Keratinocyte (primary cell): ENCODE measurements around the gene HMCN1. TPM values are rescaled to one million over a fixed set of nuclear protein-coding genes. Genes with fewer than 3 reads are reported as not detected.

ENCODE experiments used
- DNase-seq: peaks from one replicate; pipeline ENCODE4 v3.0.0-alpha.2; 2011; ENCODE audit warnings: low read depth, missing footprints, low spot score
- FAIRE-seq: peaks from 2 replicates; lab custom pipeline; 2011; peaks lifted over from hg19 to GRCh38; lab: Jason Lieb, UNC
- H2AFZ ChIP-seq: 2 replicates; pipeline ENCODE4 v1.6.0; 2012; ENCODE audit warnings: low read length, control low read depth, inconsistent platforms; ENCODE audit not compliant: control insufficient read depth
- H3K27ac ChIP-seq: 2 replicates; pipeline ENCODE4 v1.5.1; 2011; ENCODE audit warnings: low read length; ENCODE audit not compliant: control insufficient read depth, insufficient read depth
- H3K27me3 ChIP-seq: 3 replicates; pipeline ENCODE4 v1.6.0; 2011; ENCODE audit warnings: low read length; ENCODE audit not compliant: control insufficient read depth, insufficient read depth; ENCODE audit errors: extremely low read depth
- H3K36me3 ChIP-seq, 2 experiments: 2 replicates in 1 of 2; 3 replicates in 1 of 2; pipeline ENCODE4 v1.5.1; 2011; ENCODE audit warnings: low read length in 2 of 2, mild to moderate bottlenecking in 1 of 2; ENCODE audit not compliant: control insufficient read depth in 2 of 2, insufficient read depth in 2 of 2; ENCODE audit errors: extremely low read depth in 1 of 2
- H3K4me1 ChIP-seq: 3 replicates; pipeline ENCODE4 v1.5.1; 2011; ENCODE audit warnings: low read length; ENCODE audit not compliant: control insufficient read depth, insufficient read depth; ENCODE audit errors: extremely low read depth
- H3K4me2 ChIP-seq: 3 replicates; pipeline ENCODE4 v1.6.0; 2011; ENCODE audit warnings: low read depth, low read length; ENCODE audit not compliant: control insufficient read depth, insufficient read depth; ENCODE audit errors: extremely low read depth
- H3K4me3 ChIP-seq, 3 experiments: fragments of 200-600 bp in 1 of 3; sonication (generic) in 1 of 3; 2 replicates in 2 of 3; 3 replicates in 1 of 3; pipeline ENCODE4 v1.5.1; 2011 to 2016; ENCODE audit warnings: low read length in 3 of 3, mild to moderate bottlenecking in 3 of 3, control low read depth in 2 of 3, inconsistent platforms in 1 of 3, low read depth in 1 of 3, mixed read lengths in 1 of 3, mixed run types in 1 of 3, moderate library complexity in 1 of 3; ENCODE audit not compliant: control insufficient read depth in 2 of 3, insufficient read depth in 2 of 3; ENCODE audit errors: extremely low read depth in 1 of 3
- H3K79me2 ChIP-seq: 2 replicates; pipeline ENCODE4 v1.6.0; 2012; ENCODE audit warnings: low read length; ENCODE audit not compliant: control insufficient read depth, insufficient read depth
- H3K9ac ChIP-seq: 3 replicates; pipeline ENCODE4 v1.6.0; 2011; ENCODE audit warnings: low read length; ENCODE audit not compliant: control insufficient read depth, insufficient read depth; ENCODE audit errors: extremely low read depth
- H3K9me1 ChIP-seq: 3 replicates; pipeline ENCODE4 v1.6.0; 2011; ENCODE audit warnings: low read length; ENCODE audit not compliant: control insufficient read depth, insufficient read depth; ENCODE audit errors: extremely low read depth
- H3K9me3 ChIP-seq: 2 replicates; pipeline ENCODE4 v1.5.1; 2012; ENCODE audit warnings: low read depth, low read length; ENCODE audit not compliant: control insufficient read depth
- H4K20me1 ChIP-seq: 3 replicates; pipeline ENCODE4 v1.6.0; 2011; ENCODE audit warnings: low read length; ENCODE audit not compliant: control insufficient read depth, insufficient read depth; ENCODE audit errors: extremely low read depth
- EZH2 ChIP-seq: IDR thresholded peaks from one replicate; pipeline ENCODE4 v1.6.1; 2012; ENCODE audit warnings: inconsistent platforms, mild to moderate bottlenecking, low read length, moderate library complexity
- dilution Hi-C: fragments of 300-500 bp; cut with MboI; formaldehyde crosslinking; loops from one replicate; pipeline ENCODE4 v1.7.0; 2020; ENCODE audit warnings: low sequenced_read_pairs; ENCODE audit not compliant: extremely low pct_ligation_motif_present
- polyA plus RNA-seq, 5 experiments: library from polyadenylated mRNA; depleted of rRNA in 3 of 5; stranded (reverse) in 3 of 5; stranded (forward) in 1 of 5; unstranded in 1 of 5; fragments of >200 nt; gene quantifications; 1 replicate in 1 of 5; 2 replicates in 3 of 5; 3 replicates in 1 of 5; pipeline versions ENCODE4 v1.2.1 to v1.2.3, GENCODE V29; 2011 to 2012; ENCODE audit warnings: missing spikeins in 2 of 5, low read depth in 1 of 5, low replicate concordance in 1 of 5
- TF ChIP-seq, protein P1 (sequence below), 3 experiments: IDR thresholded peaks in 1 of 3; conservative IDR thresholded peaks in 1 of 3; optimal IDR thresholded peaks in 1 of 3; 2 replicates in 2 of 3; 3 replicates in 1 of 3; pipeline versions ENCODE3 to v1.5.1; 2011; ENCODE audit warnings: low read length in 3 of 3, mild to moderate bottlenecking in 3 of 3, moderate library complexity in 2 of 3, control low read depth in 1 of 3, inconsistent platforms in 1 of 3; ENCODE audit not compliant: insufficient read depth in 2 of 3; ENCODE audit errors: extremely low read depth in 1 of 3

Gene HMCN1
- polyA plus RNA-seq, 1 donor (not counting 4 experiments of a cell fraction or from before 2014, with no cell fraction given) = 1.8 TPM

DNA sequence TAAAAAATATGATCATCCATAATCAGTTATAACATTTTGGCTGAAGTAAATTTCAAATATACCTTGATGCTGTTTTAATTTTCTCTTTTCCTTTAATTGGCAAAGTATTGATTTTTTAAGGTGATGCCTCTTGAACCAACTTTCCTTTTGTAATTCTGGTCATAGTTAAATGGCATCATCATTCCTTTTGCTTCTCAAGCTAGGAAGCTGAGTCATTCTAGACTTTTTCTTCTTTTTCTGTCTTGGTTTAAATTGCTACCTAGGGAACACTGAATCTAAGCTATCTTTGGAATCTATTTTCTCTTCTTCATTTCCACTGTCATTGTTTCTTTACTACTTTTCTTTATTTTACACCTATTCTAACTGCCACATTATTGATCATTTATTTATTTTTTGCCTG is 162.7 kb downstream of the HMCN1 start:
- FAIRE-seq = no peak
- dilution Hi-C loops = no loop called here
- DNase-seq = no peak

DNA sequence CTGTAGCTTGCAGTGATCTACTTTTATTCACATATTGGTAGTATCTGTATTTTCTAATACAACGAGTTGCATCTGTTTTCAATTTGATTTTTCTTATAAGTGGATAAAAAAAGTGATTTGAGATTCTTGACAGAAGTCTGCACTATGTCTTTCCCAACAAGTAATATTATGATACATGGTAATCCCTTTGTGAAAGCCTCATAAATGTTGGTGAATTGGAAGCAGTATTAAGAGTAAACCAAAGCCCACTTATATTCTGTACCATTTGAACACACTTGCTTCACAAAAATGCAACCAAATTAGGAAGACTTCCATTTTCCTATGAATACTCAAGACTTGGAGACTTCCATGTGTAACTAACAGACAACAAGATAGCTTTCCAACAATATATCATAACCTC is 172.0 kb downstream of the HMCN1 start:
- no peak for FAIRE-seq
- Histone ChIP-seq H3K27ac (no peak overlapping the region), H3K4me2 (no peak overlapping the region), H3K9ac (no peak overlapping the region), H2AFZ (no peak overlapping the region), H3K9me1 (no peaks in the 10 kb centered on the region), H3K27me3 (no peaks in the 10 kb centered on the region), H4K20me1 (no peaks in the 10 kb centered on the region), H3K79me2 (no peaks in the 10 kb centered on the region), H3K9me3 (no peaks in the 10 kb centered on the region), H3K36me3 (no peaks in the 10 kb centered on the region), H3K4me1 (peaks cover 4% of the 10 kb centered on the region), H3K4me3 (no peak overlapping the region)
- dilution Hi-C loops = no loop called here
- no peak for DNase-seq
- TF ChIP-seq, protein P1, sequence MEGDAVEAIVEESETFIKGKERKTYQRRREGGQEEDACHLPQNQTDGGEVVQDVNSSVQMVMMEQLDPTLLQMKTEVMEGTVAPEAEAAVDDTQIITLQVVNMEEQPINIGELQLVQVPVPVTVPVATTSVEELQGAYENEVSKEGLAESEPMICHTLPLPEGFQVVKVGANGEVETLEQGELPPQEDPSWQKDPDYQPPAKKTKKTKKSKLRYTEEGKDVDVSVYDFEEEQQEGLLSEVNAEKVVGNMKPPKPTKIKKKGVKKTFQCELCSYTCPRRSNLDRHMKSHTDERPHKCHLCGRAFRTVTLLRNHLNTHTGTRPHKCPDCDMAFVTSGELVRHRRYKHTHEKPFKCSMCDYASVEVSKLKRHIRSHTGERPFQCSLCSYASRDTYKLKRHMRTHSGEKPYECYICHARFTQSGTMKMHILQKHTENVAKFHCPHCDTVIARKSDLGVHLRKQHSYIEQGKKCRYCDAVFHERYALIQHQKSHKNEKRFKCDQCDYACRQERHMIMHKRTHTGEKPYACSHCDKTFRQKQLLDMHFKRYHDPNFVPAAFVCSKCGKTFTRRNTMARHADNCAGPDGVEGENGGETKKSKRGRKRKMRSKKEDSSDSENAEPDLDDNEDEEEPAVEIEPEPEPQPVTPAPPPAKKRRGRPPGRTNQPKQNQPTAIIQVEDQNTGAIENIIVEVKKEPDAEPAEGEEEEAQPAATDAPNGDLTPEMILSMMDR (optimal IDR thresholded peaks at IDR 0.05 in 1 of 3, IDR thresholded peaks at IDR 0.05 in 1 of 3, conservative IDR thresholded peaks at IDR 0.05 in 1 of 3; ENCODE audit: extremely low read depth in 1 of 3, insufficient read depth in 2 of 3, low read length in 3 of 3) = no peak
- TF ChIP-seq EZH2 = no peak

More for the DNA sequence above, 162.7 kb downstream of the HMCN1 start:
- Histone ChIP-seq H3K36me3 (no peaks in the 10 kb centered on the region), H3K27me3 (no peaks in the 10 kb centered on the region), H3K27ac (no peak overlapping the region), H3K9me3 (no peaks in the 10 kb centered on the region), H3K79me2 (no peaks in the 10 kb centered on the region), H3K4me2 (no peak overlapping the region), H2AFZ (no peak overlapping the region), H3K9me1 (no peaks in the 10 kb centered on the region), H3K4me1 (no peaks in the 10 kb centered on the region), H4K20me1 (no peaks in the 10 kb centered on the region), H3K9ac (no peak overlapping the region), H3K4me3 (no peak overlapping the region)
- TF ChIP-seq, protein P1 (optimal IDR thresholded peaks at IDR 0.05 in 1 of 3, IDR thresholded peaks at IDR 0.05 in 1 of 3, conservative IDR thresholded peaks at IDR 0.05 in 1 of 3; ENCODE audit: extremely low read depth in 1 of 3, insufficient read depth in 2 of 3, low read length in 3 of 3) = no peak
- TF ChIP-seq EZH2 = no peak
